NCI-H2029 (cell line): Measurements from ENCODE around the gene CELF5.

ENCODE experiments used
- DNase-seq: peaks from one replicate; lab custom pipeline; 2025; lab: John Stamatoyannopoulos, UW

The CELF5 gene

DNA sequence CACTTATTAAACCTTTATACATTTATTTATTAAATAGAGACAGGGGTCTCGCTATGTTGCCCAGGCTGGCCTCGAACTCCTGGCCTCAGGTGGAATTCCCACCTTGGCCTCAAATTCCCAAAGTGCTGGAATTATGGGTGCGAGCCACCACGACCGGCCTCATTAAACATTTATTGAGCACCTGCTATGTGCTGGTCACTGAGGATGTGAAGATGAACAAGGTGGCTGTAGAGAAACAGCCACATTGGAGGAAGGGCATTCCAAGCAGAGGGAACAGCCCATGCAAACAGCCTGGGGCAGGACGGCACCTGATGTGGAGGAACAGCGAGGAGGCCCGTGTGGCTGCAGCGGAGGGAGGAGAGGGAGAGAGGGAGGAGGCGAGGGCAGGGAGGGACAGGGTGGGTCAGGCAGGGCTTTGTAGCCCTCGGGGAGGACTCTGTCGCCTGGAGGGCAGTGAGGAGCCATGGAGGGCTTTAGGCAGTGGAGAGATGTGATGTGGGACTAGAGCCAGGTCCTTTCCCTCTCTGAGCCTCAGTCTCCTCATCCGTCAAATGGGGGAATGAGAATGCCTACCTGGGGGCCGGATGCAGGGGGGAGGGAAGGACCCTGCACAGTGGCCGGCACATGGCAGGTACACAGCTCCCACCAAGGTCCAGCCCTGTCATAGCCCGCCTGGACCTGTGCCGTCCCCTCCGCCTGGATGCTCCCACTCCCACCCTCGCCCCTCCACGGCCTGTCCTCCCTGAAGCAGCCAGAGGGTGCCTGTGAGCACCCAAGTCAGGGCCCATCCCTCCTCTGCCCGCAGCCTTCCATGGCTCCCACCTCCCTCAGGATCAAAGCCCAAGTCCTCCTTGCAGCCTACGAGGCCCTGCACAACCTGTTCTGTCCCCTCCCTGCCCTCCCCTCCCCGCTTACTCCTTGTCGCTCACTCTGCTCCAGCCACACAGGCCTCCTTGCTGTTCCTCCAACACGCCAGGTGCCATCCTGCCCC is 120.4 kb downstream of the CELF5 start:
- no peak for DNase-seq

DNA sequence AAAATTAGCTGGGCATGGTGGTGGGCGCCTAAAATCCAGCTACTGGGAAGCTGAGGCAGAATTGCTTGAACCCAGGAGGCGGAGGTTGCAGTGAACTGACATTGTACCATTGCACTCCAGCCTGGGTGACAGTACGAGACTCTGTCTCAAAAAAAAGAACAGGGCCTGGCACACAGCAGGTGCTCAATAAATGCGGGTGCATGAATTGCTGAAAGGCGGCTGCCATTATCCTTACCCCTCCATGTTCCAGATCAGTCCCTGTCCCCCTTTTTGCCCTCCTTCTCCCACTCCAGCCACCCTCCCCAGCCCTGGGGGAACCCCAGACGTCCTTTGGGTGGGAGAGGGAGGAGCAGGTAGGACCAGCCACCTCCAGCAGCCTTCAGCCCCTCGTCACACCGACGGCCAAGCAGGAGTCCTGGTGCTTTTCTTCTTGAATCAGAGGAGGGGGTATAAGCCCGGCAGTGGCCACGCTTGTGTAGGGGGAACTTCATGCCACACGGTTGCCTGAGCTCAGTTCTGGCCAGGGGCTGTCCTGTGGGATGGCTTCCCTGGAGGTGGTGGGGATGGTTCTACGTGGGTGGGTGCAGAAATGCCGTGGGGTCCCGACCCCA is 121.5 kb downstream of the CELF5 start:
- DNase-seq, result no peak
